DND-41 (cell line): Measurements from ENCODE around the gene BORCS5.

ENCODE experiments used
- EZH2 ChIP-seq: IDR thresholded peaks from 3 replicates; pipeline ENCODE4 v1.6.1; 2012; ENCODE audit warnings: borderline replicate concordance, low read depth, mild to moderate bottlenecking, moderate library complexity, low read length, inconsistent platforms; ENCODE audit not compliant: severe bottlenecking
- TF ChIP-seq, protein P1 (sequence below): IDR thresholded peaks from 2 replicates; pipeline ENCODE4 v1.5.1; 2012; ENCODE audit warnings: borderline replicate concordance, low read length, moderate library complexity, mild to moderate bottlenecking; ENCODE audit not compliant: poor library complexity, severe bottlenecking; ENCODE audit errors: extremely low read depth

DNA sequence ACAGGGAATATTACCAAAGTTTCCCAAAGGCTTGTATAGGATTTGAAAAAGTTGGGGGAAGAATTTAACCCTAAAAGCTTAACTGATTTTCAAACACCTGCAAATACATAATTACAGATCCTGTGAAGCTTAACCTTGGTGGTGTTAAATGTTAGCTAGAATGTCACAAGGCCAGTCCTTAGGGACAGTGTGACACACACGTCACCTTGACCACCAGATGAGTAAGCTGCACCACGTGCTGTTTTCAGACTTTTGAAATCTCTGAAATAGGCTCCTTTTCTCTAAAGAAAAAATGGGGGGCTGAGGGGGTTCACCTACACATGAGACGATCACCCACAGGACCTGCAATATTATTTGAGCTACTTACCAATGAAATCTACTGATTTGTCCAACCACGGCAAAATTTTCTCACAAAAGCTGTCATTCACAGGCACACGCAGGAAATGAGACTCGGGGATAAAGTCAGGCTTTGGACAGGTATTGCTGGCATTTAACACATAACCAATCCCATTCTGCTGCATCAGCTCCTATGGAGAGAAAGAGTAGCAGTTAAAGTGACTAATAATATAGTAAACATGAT lies 129.9 kb downstream of the BORCS5 start:
- TF ChIP-seq, protein P1, sequence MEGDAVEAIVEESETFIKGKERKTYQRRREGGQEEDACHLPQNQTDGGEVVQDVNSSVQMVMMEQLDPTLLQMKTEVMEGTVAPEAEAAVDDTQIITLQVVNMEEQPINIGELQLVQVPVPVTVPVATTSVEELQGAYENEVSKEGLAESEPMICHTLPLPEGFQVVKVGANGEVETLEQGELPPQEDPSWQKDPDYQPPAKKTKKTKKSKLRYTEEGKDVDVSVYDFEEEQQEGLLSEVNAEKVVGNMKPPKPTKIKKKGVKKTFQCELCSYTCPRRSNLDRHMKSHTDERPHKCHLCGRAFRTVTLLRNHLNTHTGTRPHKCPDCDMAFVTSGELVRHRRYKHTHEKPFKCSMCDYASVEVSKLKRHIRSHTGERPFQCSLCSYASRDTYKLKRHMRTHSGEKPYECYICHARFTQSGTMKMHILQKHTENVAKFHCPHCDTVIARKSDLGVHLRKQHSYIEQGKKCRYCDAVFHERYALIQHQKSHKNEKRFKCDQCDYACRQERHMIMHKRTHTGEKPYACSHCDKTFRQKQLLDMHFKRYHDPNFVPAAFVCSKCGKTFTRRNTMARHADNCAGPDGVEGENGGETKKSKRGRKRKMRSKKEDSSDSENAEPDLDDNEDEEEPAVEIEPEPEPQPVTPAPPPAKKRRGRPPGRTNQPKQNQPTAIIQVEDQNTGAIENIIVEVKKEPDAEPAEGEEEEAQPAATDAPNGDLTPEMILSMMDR: no peak
- no peak for TF ChIP-seq EZH2
